PC-9 (cell line): ENCODE results near the gene WIPI1. TPM values are rescaled to one million over a fixed set of nuclear protein-coding genes. Genes with fewer than 3 reads are reported as not detected.

ENCODE experiments used
- BruUV-seq: library from RNA; stranded (reverse); fragments of 400-500 nt; replicated peaks from 2 replicates; lab custom pipeline; 2021; lab: Mats Ljungman, UMichigan
- CTCF ChIA-PET: fragments of 300-600 bp; sonication (Branson Sonifier 250); formaldehyde crosslinking; loops from one replicate; lab custom pipeline; 2022; ENCODE audit warnings: antibody characterized with exemption; lab: Charles Lee
- POLR2A ChIA-PET: fragments of 300-600 bp; sonication (Branson Sonifier 250); formaldehyde crosslinking; loops from one replicate; lab custom pipeline; 2022; ENCODE audit warnings: antibody characterized with exemption; ENCODE audit not compliant: unreplicated experiment; lab: Charles Lee
- DNase-seq, 2 experiments: peaks; one replicate each; pipeline versions ENCODE4 v3.0.0 to v3.0.0-alpha.2; 2015 to 2022; ENCODE audit warnings: mixed read lengths in 1 of 2
- H2AFZ ChIP-seq: fragments of 200-600 bp; sonication (generic); 2 replicates; pipeline ENCODE4 v1.8.1; 2017; ENCODE audit warnings: antibody characterized with exemption
- H3F3A ChIP-seq: fragments of 200-600 bp; sonication (generic); 2 replicates; pipeline ENCODE4 v1.8.1; 2017; ENCODE audit warnings: antibody characterized with exemption, mild to moderate bottlenecking, low read depth; ENCODE audit not compliant: insufficient read depth
- H3K27ac ChIP-seq: fragments of 200-600 bp; sonication (generic); 2 replicates; pipeline ENCODE4 v1.6.1; 2016; ENCODE audit warnings: mixed run types
- H3K27me3 ChIP-seq: fragments of 200-600 bp; sonication (generic); 2 replicates; pipeline ENCODE4 v1.6.1; 2016; ENCODE audit warnings: low read depth, mixed run types; ENCODE audit not compliant: insufficient read depth
- H3K36me3 ChIP-seq: fragments of 200-600 bp; sonication (generic); 2 replicates; pipeline ENCODE4 v1.6.1; 2016; ENCODE audit warnings: low read depth, mixed run types
- H3K4me1 ChIP-seq: fragments of 200-600 bp; sonication (generic); replicated peaks from 2 replicates; pipeline ENCODE4 v1.6.1; 2016; ENCODE audit warnings: mixed run types; ENCODE audit not compliant: insufficient read depth
- H3K4me2 ChIP-seq: fragments of 200-600 bp; sonication (generic); 2 replicates; pipeline ENCODE4 v1.6.1; 2017; ENCODE audit warnings: mixed run types
- H3K4me3 ChIP-seq: fragments of 200-600 bp; sonication (generic); 2 replicates; pipeline ENCODE4 v1.6.1; 2016; ENCODE audit warnings: mixed run types
- H3K79me2 ChIP-seq: fragments of 200-600 bp; sonication (generic); 2 replicates; pipeline ENCODE4 v1.6.1; 2017; ENCODE audit warnings: low read depth, mixed run types
- H3K9me2 ChIP-seq: fragments of 200-600 bp; sonication (generic); 2 replicates; pipeline ENCODE4 v1.8.1; 2017; ENCODE audit warnings: mild to moderate bottlenecking; ENCODE audit not compliant: insufficient read depth
- H3K9me3 ChIP-seq: fragments of 200-600 bp; sonication (generic); 2 replicates; pipeline ENCODE4 v1.8.1; 2016; ENCODE audit warnings: low read depth; ENCODE audit not compliant: insufficient read depth
- H4K20me1 ChIP-seq: fragments of 200-600 bp; sonication (generic); 2 replicates; pipeline ENCODE4 v1.8.1; 2017; ENCODE audit not compliant: insufficient read depth
- CTCF ChIP-seq: fragments of 200-600 bp; sonication (generic); conservative IDR thresholded peaks from 2 replicates; pipeline ENCODE4 v1.6.1; 2017; ENCODE audit warnings: mixed run types, antibody characterized with exemption, mild to moderate bottlenecking, moderate library complexity
- EZH2 ChIP-seq: fragments of 200-600 bp; sonication (generic); IDR thresholded peaks from 2 replicates; pipeline ENCODE4 v1.8.0; 2017; ENCODE audit warnings: antibody characterized with exemption, low read depth
- intact Hi-C: fragments of 100-400 bp; cut with micrococcal nuclease; formaldehyde crosslinking; loops from one replicate; pipeline ENCODE4 v1.10.0; 2022; ENCODE audit not compliant: unreplicated experiment
- total RNA-seq: library from RNA; stranded (reverse); gene quantifications from 2 replicates; pipeline ENCODE4 v1.2.3, GENCODE V29; 2021

Gene WIPI1
- total RNA-seq, 1 experiment from 2014 or later = 11.2 TPM

GRCh38 chr17:68424203-68424602 lies 33.1 kb downstream of the WIPI1 start:
- no peak for DNase-seq
- H3F3A ChIP-seq = peaks cover 6% of the 10 kb centered on the region; the same call in 1 of the 2 replicates
- no peak overlapping the region for H3K27ac ChIP-seq
- no peaks in the 10 kb centered on the region for H3K27me3 ChIP-seq
- no peaks in the 10 kb centered on the region; the same call in 1 of the 2 replicates for H3K36me3 ChIP-seq
- peaks cover 11% of the 10 kb centered on the region for H3K4me1 ChIP-seq
- no peaks in the 10 kb centered on the region for H3K9me3 ChIP-seq
- H3K4me3 ChIP-seq = no peak overlapping the region
- CTCF ChIA-PET = no interaction called here
- H4K20me1 ChIP-seq = no peaks in the 10 kb centered on the region
- BruUV-seq = no TSS peak
- H3K79me2 ChIP-seq = no peaks in the 10 kb centered on the region
- intact Hi-C loops = no loop called here
- no peak overlapping the region for H2AFZ ChIP-seq
- H3K9me2 ChIP-seq = no peaks in the 10 kb centered on the region
- POLR2A ChIA-PET = no interaction called here
- H3K4me2 ChIP-seq = no peak overlapping the region
- no peak for TF ChIP-seq CTCF
- TF ChIP-seq EZH2 = no peak

GRCh38 chr17:68423251-68423650 lies 34.0 kb downstream of the WIPI1 start:
- no peak overlapping the region for H3K4me3 ChIP-seq
- no peak overlapping the region for H2AFZ ChIP-seq
- no peaks in the 10 kb centered on the region for H3K27me3 ChIP-seq
- H3K27ac ChIP-seq = no peak overlapping the region
- CTCF ChIA-PET = interaction anchor here (0.7 kb wide), 1 partner anchor 915 kb away, joined by 13 read pairs; no protein-coding TSS in a partner anchor
- intact Hi-C loops = no loop called here
- H3K4me2 ChIP-seq = no peak overlapping the region
- no peak for DNase-seq
- H3F3A ChIP-seq = 0 out of 2 replicates have a peak, but pooled peaks cover 6% of the 10 kb centered on the region
- TF ChIP-seq CTCF (no peak), EZH2 (no peak)
- no peaks in the 10 kb centered on the region for H3K36me3 ChIP-seq
- no TSS peak for BruUV-seq
- POLR2A ChIA-PET = no interaction called here
- H3K79me2 ChIP-seq = no peaks in the 10 kb centered on the region
- no peaks in the 10 kb centered on the region for H3K9me3 ChIP-seq
- peaks cover 11% of the 10 kb centered on the region for H3K4me1 ChIP-seq
- no peaks in the 10 kb centered on the region for H3K9me2 ChIP-seq
- no peaks in the 10 kb centered on the region for H4K20me1 ChIP-seq

GRCh38 chr17:68422821-68423220 lies 34.5 kb downstream of the WIPI1 start:
- H3K79me2 ChIP-seq = no peaks in the 10 kb centered on the region
- H3K27ac ChIP-seq = no peak overlapping the region
- no peak overlapping the region for H3K4me3 ChIP-seq
- no TSS peak for BruUV-seq
- DNase-seq = no peak
- no peak overlapping the region for H3K4me2 ChIP-seq
- no peaks in the 10 kb centered on the region for H4K20me1 ChIP-seq
- intact Hi-C loops = no loop called here
- H3K9me2 ChIP-seq = no peaks in the 10 kb centered on the region
- ChIA-PET CTCF (interaction anchor here (0.7 kb wide), 1 partner anchor 914 kb away, joined by 13 read pairs; no protein-coding TSS in a partner anchor), POLR2A (no interaction called here)
- H3K9me3 ChIP-seq = no peaks in the 10 kb centered on the region
- no peaks in the 10 kb centered on the region for H3K27me3 ChIP-seq
- H3K36me3 ChIP-seq = no peaks in the 10 kb centered on the region
- H2AFZ ChIP-seq = no peak overlapping the region
- TF ChIP-seq CTCF = no peak
- TF ChIP-seq EZH2 = no peak
- H3F3A ChIP-seq = 0 out of 2 replicates have a peak, but pooled peaks cover 6% of the 10 kb centered on the region
- peaks cover 11% of the 10 kb centered on the region for H3K4me1 ChIP-seq
